MG63 (cell line): ENCODE results near the gene ZNF268. TPM values are rescaled to one million over a fixed set of nuclear protein-coding genes. Genes with fewer than 3 reads are reported as not detected.

ENCODE experiments used
- DNase-seq: peaks from one replicate; pipeline ENCODE4 v3.0.0-alpha.2; 2020
- H3K27me3 ChIP-seq: fragments of 250-450 bp; sonication (Bioruptor Pico); 2 replicates; pipeline ENCODE4 v1.5.1; 2020; ENCODE audit warnings: mild to moderate bottlenecking, moderate library complexity
- H3K36me3 ChIP-seq: fragments of 250-450 bp; sonication (Bioruptor Pico); 2 replicates; pipeline ENCODE4 v1.5.1; 2020; ENCODE audit warnings: mild to moderate bottlenecking, moderate library complexity
- H3K4me3 ChIP-seq: fragments of 250-450 bp; sonication (Bioruptor Pico); 2 replicates; pipeline ENCODE4 v1.5.1; 2020; ENCODE audit warnings: mild to moderate bottlenecking, moderate library complexity
- H3K9me3 ChIP-seq: fragments of 250-450 bp; sonication (Bioruptor Pico); 2 replicates; pipeline ENCODE4 v1.5.1; 2020; ENCODE audit warnings: mild to moderate bottlenecking, moderate library complexity
- total RNA-seq: library from RNA; depleted of rRNA; stranded (reverse); fragments of >200 nt; shearing (Covaris generic); gene quantifications from 2 replicates; pipeline ENCODE4 v1.2.3, GENCODE V29; 2014; ENCODE audit warnings: low replicate concordance; rRNA removed

ZNF268 gene
- total RNA-seq, 1 experiment from 2014 or later = 24.4 TPM

- no peaks in the 10 kb centered on the region for H3K27me3 ChIP-seq
- DNase-seq = no peak
- no peak overlapping the region for H3K4me3 ChIP-seq
- H3K36me3 ChIP-seq = no peaks in the 10 kb centered on the region
- no peaks in the 10 kb centered on the region for H3K9me3 ChIP-seq
These were observed 82.9 kb downstream of the ZNF268 start for GRCh38 chr12:133264173-133264572.

Other genes starting within 250 kb of the ZNF268 start
- gene ZNF605, start 225.2 kb upstream of the ZNF268 start, total RNA-seq = 3.9 and 6.0 TPM in 2 replicates
- gene ZNF26, start 195.1 kb upstream of the ZNF268 start, total RNA-seq = 10.5 and 10.9 TPM in 2 replicates
- gene ZNF84, start 144.0 kb upstream of the ZNF268 start, total RNA-seq = 4.8 and 7.3 TPM in 2 replicates
- 0.26 TPM in 1 of 2 replicates, not detected in the other for gene ZNF140, start 100.6 kb upstream of the ZNF268 start, total RNA-seq
- 0.10 TPM in 2 replicates for gene ZNF891, start 51.2 kb upstream of the ZNF268 start, total RNA-seq
- 0.43 and 18.2 TPM in 2 replicates for gene ZNF10, start 50.9 kb upstream of the ZNF268 start, total RNA-seq
- not detected in 2 replicates for gene ANHX, start 54.4 kb downstream of the ZNF268 start, total RNA-seq